Karpas-422 (cell line): ENCODE measurements around the gene PTGER4. TPM values are rescaled to one million over a fixed set of nuclear protein-coding genes. Genes with fewer than 3 reads are reported as not detected.
"Not testable (repeated sequence)": the region's sequence is repeated elsewhere in the genome, so short reads cannot be mapped to it uniquely, and the experiment has no call there.

Experiments
- DNase-seq: peaks from one replicate; pipeline ENCODE4 v3.0.0-alpha.2; 2015
- H2AFZ ChIP-seq: fragments of 200-600 bp; sonication (generic); 2 replicates; pipeline ENCODE4 v1.6.1; 2014; ENCODE audit warnings: antibody characterized with exemption, low read length, mixed read lengths
- H3K27ac ChIP-seq: fragments of 200-600 bp; sonication (generic); 2 replicates; pipeline ENCODE4 v1.5.1; 2014; ENCODE audit warnings: mild to moderate bottlenecking, low read length, moderate library complexity
- H3K27me3 ChIP-seq: fragments of 200-600 bp; sonication (generic); 2 replicates; pipeline ENCODE4 v1.6.1; 2014; ENCODE audit warnings: low read length, mixed read lengths
- H3K36me3 ChIP-seq: fragments of 200-600 bp; sonication (generic); 2 replicates; pipeline ENCODE4 v1.6.1; 2014; ENCODE audit warnings: low read length, mixed read lengths; ENCODE audit not compliant: insufficient read depth
- H3K4me1 ChIP-seq: fragments of 200-600 bp; sonication (generic); 2 replicates; pipeline ENCODE4 v1.6.1; 2014; ENCODE audit warnings: mild to moderate bottlenecking, low read length, mixed read lengths
- H3K4me2 ChIP-seq: fragments of 200-600 bp; sonication (generic); 2 replicates; pipeline ENCODE4 v1.6.1; 2014; ENCODE audit warnings: low read length, low read depth, mild to moderate bottlenecking; ENCODE audit not compliant: poor library complexity, severe bottlenecking
- H3K4me3 ChIP-seq: fragments of 200-600 bp; sonication (generic); 2 replicates; pipeline ENCODE4 v1.5.1; 2014; ENCODE audit warnings: mild to moderate bottlenecking, antibody characterized with exemption, low read length, mixed read lengths
- H3K79me2 ChIP-seq: fragments of 200-600 bp; sonication (generic); 2 replicates; pipeline ENCODE4 v1.6.1; 2014; ENCODE audit warnings: mild to moderate bottlenecking, low read length, mixed read lengths
- H3K9ac ChIP-seq: fragments of 200-600 bp; sonication (generic); 2 replicates; pipeline ENCODE4 v1.6.0; 2014; ENCODE audit warnings: low read length
- H3K9me2 ChIP-seq: fragments of 200-600 bp; sonication (generic), shearing (Covaris generic); replicated peaks from 2 replicates; pipeline ENCODE4 v1.6.0; 2014; ENCODE audit warnings: mild to moderate bottlenecking, low read length, moderate library complexity; ENCODE audit not compliant: insufficient read depth
- H3K9me3 ChIP-seq: fragments of 300-700, 200-600 bp; sonication (generic); 2 replicates; pipeline ENCODE4 v1.6.1; 2014; ENCODE audit warnings: low read length, mixed read lengths
- H4K20me1 ChIP-seq: fragments of 200-600 bp; sonication (generic); 2 replicates; pipeline ENCODE4 v1.6.1; 2014; ENCODE audit warnings: mild to moderate bottlenecking, antibody characterized with exemption, low read length, low read depth; ENCODE audit not compliant: insufficient read depth
- total RNA-seq: library from RNA; depleted of rRNA; stranded (reverse); fragments of >200 nt; shearing (Covaris generic); gene quantifications from 2 replicates; pipeline ENCODE4 v1.2.3, GENCODE V29; 2014; ENCODE audit warnings: low replicate concordance

The PTGER4 gene
- total RNA-seq, 1 experiment from 2014 or later = not detected

DNA sequence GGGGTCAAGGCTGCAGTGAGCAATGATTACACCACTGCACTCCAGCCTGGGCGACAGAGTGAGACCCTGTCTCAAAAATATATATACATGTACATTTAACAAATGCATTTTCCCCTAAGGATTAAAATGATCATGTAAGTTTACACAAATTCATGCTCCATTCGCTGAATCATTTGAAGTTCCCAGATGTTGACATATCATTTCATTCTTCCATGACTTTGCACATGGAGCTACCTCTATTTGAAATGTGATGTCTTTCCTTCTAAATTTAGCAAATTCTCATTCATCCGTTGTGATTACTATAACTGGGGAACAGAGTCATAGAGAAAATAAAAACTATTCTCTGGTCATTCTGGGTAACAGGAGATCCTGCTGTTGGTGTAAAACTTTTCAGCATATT, 10.6 kb downstream of the PTGER4 start:
- Histone ChIP-seq H4K20me1 (0 out of 2 replicates have a peak, but pooled peaks cover 10% of the 10 kb centered on the region), H3K4me1 (no peaks in the 10 kb centered on the region), H3K27ac (no peak overlapping the region), H3K9me2 (no peaks in the 10 kb centered on the region), H3K9me3 (no peaks in the 10 kb centered on the region), H3K36me3 (no peaks in the 10 kb centered on the region), H3K27me3 (no peaks in the 10 kb centered on the region), H3K4me2 (no peak overlapping the region), H3K9ac (no peak overlapping the region), H2AFZ (no peak overlapping the region), H3K4me3 (no peak overlapping the region), H3K79me2 (no peaks in the 10 kb centered on the region)
- DNase-seq = no peak

- H3K4me2 ChIP-seq = no peak overlapping the region
- DNase-seq = no peak
- no peaks in the 10 kb centered on the region for H3K9me3 ChIP-seq
- H3K4me1 ChIP-seq = no peaks in the 10 kb centered on the region
- H2AFZ ChIP-seq = no peak overlapping the region
- no peaks in the 10 kb centered on the region for H3K36me3 ChIP-seq
- H3K9me2 ChIP-seq = no peaks in the 10 kb centered on the region
- no peaks in the 10 kb centered on the region for H3K79me2 ChIP-seq
- H3K9ac ChIP-seq = no peak overlapping the region
- H4K20me1 ChIP-seq = 0 out of 2 replicates have a peak, but pooled peaks cover 5% of the 10 kb centered on the region
- H3K27me3 ChIP-seq = no peaks in the 10 kb centered on the region
- no peak overlapping the region for H3K4me3 ChIP-seq
- no peak overlapping the region for H3K27ac ChIP-seq
Observed at GRCh38 chr5:40691894-40692293, 12.2 kb downstream of the PTGER4 start.

GRCh38 chr5:40694433-40694832, 14.7 kb downstream of the PTGER4 start:
- Histone ChIP-seq H2AFZ (no peak overlapping the region), H3K4me3 (no peak overlapping the region), H3K4me1 (no peaks in the 10 kb centered on the region), H3K79me2 (0 out of 2 replicates have a peak, but pooled peaks cover 2% of the 10 kb centered on the region), H3K4me2 (no peak overlapping the region), H3K36me3 (no peaks in the 10 kb centered on the region), H4K20me1 (no peaks in the 10 kb centered on the region), H3K9ac (no peak overlapping the region), H3K27me3 (no peaks in the 10 kb centered on the region), H3K9me2 (no peaks in the 10 kb centered on the region), H3K9me3 (no peaks in the 10 kb centered on the region), H3K27ac (no peak overlapping the region)
- no peak for DNase-seq

DNA sequence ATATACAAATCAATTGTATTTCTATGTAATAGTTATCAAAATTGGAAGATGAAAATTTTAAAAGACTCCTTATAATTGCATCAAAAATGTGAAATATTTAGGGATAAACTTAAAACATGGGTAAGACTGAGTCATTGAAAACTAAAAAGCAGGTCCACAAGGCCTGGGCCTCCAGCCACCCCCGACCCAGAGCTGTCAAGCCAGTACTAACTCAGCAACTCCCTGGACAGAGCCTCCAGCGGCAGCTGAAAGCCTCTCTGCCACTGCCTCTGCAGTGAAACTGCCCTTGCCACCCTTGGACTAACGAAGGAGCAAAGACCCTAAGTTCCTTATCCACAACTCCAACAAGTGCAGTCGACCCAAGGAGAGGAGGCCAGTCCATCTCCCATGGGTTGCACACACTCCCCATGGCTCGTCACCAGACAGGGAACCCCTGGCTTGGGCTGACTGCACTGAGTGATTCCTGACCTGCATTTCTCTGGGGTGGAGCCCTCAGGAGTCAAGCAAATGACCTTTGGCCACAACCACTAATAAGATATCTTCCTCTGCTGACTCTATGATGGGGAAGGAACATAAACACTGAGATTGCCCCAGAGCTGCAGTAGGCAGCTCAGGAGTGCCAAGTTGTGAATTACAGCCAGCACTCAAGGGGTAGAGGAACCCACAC, 20.5 kb downstream of the PTGER4 start:
- H3K4me2 ChIP-seq = no peak overlapping the region
- H3K4me3 ChIP-seq = no peak overlapping the region
- H3K9ac ChIP-seq = no peak overlapping the region
- no peaks in the 10 kb centered on the region for H3K9me2 ChIP-seq
- H3K9me3 ChIP-seq = no peaks in the 10 kb centered on the region
- no peak overlapping the region for H2AFZ ChIP-seq
- peaks cover 8% of the 10 kb centered on the region; the same call in 1 of the 2 replicates for H3K79me2 ChIP-seq
- no peaks in the 10 kb centered on the region for H4K20me1 ChIP-seq
- no peaks in the 10 kb centered on the region for H3K4me1 ChIP-seq
- H3K27ac ChIP-seq = no peak overlapping the region
- H3K36me3 ChIP-seq = no peaks in the 10 kb centered on the region
- DNase-seq = no peak
- no peaks in the 10 kb centered on the region for H3K27me3 ChIP-seq

DNA sequence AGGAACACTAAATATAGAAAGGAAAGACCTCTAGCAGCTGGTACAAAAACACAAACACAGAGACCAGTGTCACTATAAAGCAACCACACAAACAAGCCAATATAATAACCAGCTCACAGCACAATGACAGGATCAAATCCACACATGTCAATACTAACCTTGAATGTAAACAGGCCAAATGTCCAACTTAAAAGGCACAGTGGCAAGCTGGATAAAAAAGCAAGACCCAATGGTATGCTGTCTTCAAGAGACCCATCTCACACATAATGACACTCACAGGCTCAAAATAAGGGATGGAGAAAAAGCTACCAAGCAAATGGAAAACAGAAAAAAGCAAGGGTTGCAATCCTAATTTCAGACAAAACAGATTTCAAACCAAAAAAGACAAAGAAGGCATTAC, 22.3 kb downstream of the PTGER4 start:
- not testable (repeated sequence) for H3K4me1 ChIP-seq, H3K9me2 ChIP-seq, H3K79me2 ChIP-seq, H4K20me1 ChIP-seq, H3K4me3 ChIP-seq, H3K9ac ChIP-seq, H3K27ac ChIP-seq, H3K27me3 ChIP-seq, H2AFZ ChIP-seq, H3K4me2 ChIP-seq, H3K9me3 ChIP-seq, DNase-seq, H3K36me3 ChIP-seq

DNA sequence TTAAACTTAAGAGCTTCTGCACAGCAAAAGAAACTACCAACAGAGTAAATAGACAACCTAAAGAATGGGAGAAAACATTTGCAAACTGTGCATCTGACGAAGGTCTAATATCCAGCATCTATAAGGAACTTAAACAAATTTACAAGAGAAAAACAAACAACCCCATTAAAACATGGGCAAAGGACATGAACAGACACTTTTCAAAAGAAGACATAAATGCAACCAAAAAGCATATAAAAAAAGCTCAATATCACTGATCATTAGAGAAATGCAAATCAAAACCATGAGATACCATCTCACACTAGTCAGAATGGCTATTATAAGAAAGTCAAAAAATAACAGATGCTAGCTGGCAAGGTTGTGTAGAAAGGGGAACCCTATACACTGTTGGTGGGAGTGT, 25.8 kb downstream of the PTGER4 start:
- not testable (repeated sequence) for H3K79me2 ChIP-seq, H3K27ac ChIP-seq, H3K4me3 ChIP-seq, H3K27me3 ChIP-seq, H3K9me3 ChIP-seq, H3K9ac ChIP-seq, H4K20me1 ChIP-seq, H2AFZ ChIP-seq, H3K4me2 ChIP-seq, H3K4me1 ChIP-seq, DNase-seq, H3K36me3 ChIP-seq, H3K9me2 ChIP-seq

DNA sequence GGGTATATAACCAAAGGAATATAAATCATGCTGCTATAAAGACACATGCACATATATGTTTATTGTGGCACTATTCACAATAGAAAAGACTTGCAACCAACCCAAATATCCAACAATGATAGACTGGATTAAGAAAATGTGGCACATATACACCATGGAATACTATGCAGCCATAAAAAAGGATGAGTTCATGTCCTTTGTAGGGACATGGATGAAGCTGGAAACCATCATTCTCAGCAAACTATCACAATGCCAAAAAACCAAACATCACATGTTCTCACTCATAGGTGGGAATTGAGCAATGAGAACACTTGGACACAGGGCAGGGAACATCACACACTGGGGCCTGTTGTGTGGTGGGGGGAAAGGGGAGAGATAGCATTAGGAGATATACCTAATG, 30.9 kb downstream of the PTGER4 start:
- H4K20me1 ChIP-seq, H3K9me3 ChIP-seq, H2AFZ ChIP-seq, H3K9ac ChIP-seq, H3K4me3 ChIP-seq, H3K27me3 ChIP-seq, H3K27ac ChIP-seq, DNase-seq, H3K9me2 ChIP-seq, H3K79me2 ChIP-seq, H3K4me2 ChIP-seq, H3K4me1 ChIP-seq: not testable (repeated sequence)
- peaks cover 18% of the 10 kb centered on the region for H3K36me3 ChIP-seq

GRCh38 chr5:40714001-40714400, 34.3 kb downstream of the PTGER4 start:
- Histone ChIP-seq H3K27me3 (no peaks in the 10 kb centered on the region), H3K4me3 (no peak overlapping the region), H3K27ac (no peak overlapping the region), H3K9ac (no peak overlapping the region), H3K9me3 (peaks cover 6% of the 10 kb centered on the region), H3K4me2 (no peak overlapping the region), H3K4me1 (no peaks in the 10 kb centered on the region), H3K9me2 (no peaks in the 10 kb centered on the region), H4K20me1 (no peaks in the 10 kb centered on the region), H3K79me2 (0 out of 2 replicates have a peak, but pooled peaks cover 5% of the 10 kb centered on the region), H2AFZ (no peak overlapping the region), H3K36me3 (peaks cover 30% of the 10 kb centered on the region)
- no peak for DNase-seq
